HepG2 (cell line): ENCODE measurements around the gene PPP1R1B. TPM values are rescaled to one million over a fixed set of nuclear protein-coding genes. Genes with fewer than 3 reads are reported as not detected.

Experiments
- FOXM1 ChIP-seq: sonication (generic); formaldehyde crosslinking; IDR thresholded peaks from 2 replicates; pipeline ENCODE4 v1.5.0; 2020; ENCODE audit warnings: missing genetic modification reagents
- HHEX ChIP-seq: IDR thresholded peaks from 2 replicates; pipeline ENCODE4 v1.6.1; 2016; ENCODE audit warnings: control low read depth
- ISX ChIP-seq: sonication (generic); formaldehyde crosslinking; conservative IDR thresholded peaks from 2 replicates; pipeline ENCODE4 v1.5.0; 2020; ENCODE audit warnings: missing genetic modification reagents
- KDM6A ChIP-seq: IDR thresholded peaks from 2 replicates; pipeline ENCODE4 v1.6.1; 2016; ENCODE audit warnings: low read depth
- NPAS2 ChIP-seq: sonication (generic); formaldehyde crosslinking; IDR thresholded peaks from 2 replicates; pipeline ENCODE4 v1.8.0; 2022; ENCODE audit warnings: mild to moderate bottlenecking, missing genetic modification reagents, borderline replicate concordance
- SAP130 ChIP-seq: IDR thresholded peaks from 2 replicates; pipeline ENCODE4 v1.6.1; 2016; ENCODE audit warnings: low read depth
- TRIM24 ChIP-seq: sonication (generic); formaldehyde crosslinking; IDR thresholded peaks from 2 replicates; pipeline ENCODE4 v1.8.0; 2022; ENCODE audit warnings: mild to moderate bottlenecking, missing genetic modification reagents
- ZNF274 ChIP-seq: sonication (generic); formaldehyde crosslinking; IDR thresholded peaks from 2 replicates; pipeline ENCODE4 v1.5.1; 2020; ENCODE audit warnings: mild to moderate bottlenecking, missing genetic modification reagents
- ZNF367 ChIP-seq: sonication (generic); formaldehyde crosslinking; IDR thresholded peaks from 2 replicates; pipeline ENCODE4 v1.4.0; 2020; ENCODE audit warnings: missing genetic modification reagents, borderline replicate concordance
- ZNF891 ChIP-seq: sonication (generic); formaldehyde crosslinking; IDR thresholded peaks from 2 replicates; pipeline ENCODE4 v1.5.0; 2020; ENCODE audit warnings: mild to moderate bottlenecking, missing genetic modification reagents
- polyA plus RNA-seq, 8 experiments: library from polyadenylated mRNA; depleted of rRNA in 3 of 8; stranded (reverse) in 7 of 8; unstranded in 1 of 8; fragments of >200 nt; fragmentation: Illumina TruSeq in 4 of 8; extraction: Trizol in 4 of 8; gene quantifications; 2 replicates each; pipeline versions ENCODE4 v1.2.1 to v1.2.3, GENCODE V29; 2011 to 2016; ENCODE audit warnings: low read depth in 4 of 8, missing spikeins in 1 of 8, mixed read lengths in 1 of 8; ENCODE audit not compliant: insufficient read depth in 1 of 8
- total RNA-seq, 5 experiments: library from RNA; depleted of rRNA; stranded (reverse); fragments of >200 nt; fragmentation: Illumina TruSeq; extraction: Trizol; gene quantifications; 2 replicates each; pipeline ENCODE4 v1.2.3, GENCODE V29; 2016; ENCODE audit warnings: low read depth in 1 of 5
- TF ChIP-seq, protein P1 (sequence below): sonication (generic); formaldehyde crosslinking; IDR thresholded peaks from 2 replicates; pipeline ENCODE4 v1.4.0; 2020; ENCODE audit warnings: missing genetic modification reagents
- TF ChIP-seq, protein P2 (sequence below): sonication (generic); formaldehyde crosslinking; IDR thresholded peaks from 2 replicates; pipeline ENCODE4 v1.9.0; 2021; ENCODE audit warnings: missing genetic modification reagents, borderline replicate concordance
- TF ChIP-seq, protein P3 (sequence below): sonication (generic); formaldehyde crosslinking; IDR thresholded peaks from 2 replicates; pipeline ENCODE4; 2020; ENCODE audit warnings: missing genetic modification reagents, mild to moderate bottlenecking, borderline replicate concordance
- TF ChIP-seq, protein P4 (sequence below): sonication (generic); formaldehyde crosslinking; IDR thresholded peaks from 2 replicates; pipeline ENCODE4 v1.5.1; 2020; ENCODE audit warnings: missing genetic modification reagents, mild to moderate bottlenecking, borderline replicate concordance
- TF ChIP-seq, protein P5 (sequence below): IDR thresholded peaks from 2 replicates; pipeline ENCODE4 v1.6.1; 2018; ENCODE audit warnings: missing genetic modification reagents, mild to moderate bottlenecking, missing compliant biosample characterization

PPP1R1B gene
- total and polyA plus RNA-seq, 2 of the 13 experiments (the other 11 are each of a cell fraction or from before 2014, with no cell fraction given) = 0.08 TPM; not detected in 1

DNA sequence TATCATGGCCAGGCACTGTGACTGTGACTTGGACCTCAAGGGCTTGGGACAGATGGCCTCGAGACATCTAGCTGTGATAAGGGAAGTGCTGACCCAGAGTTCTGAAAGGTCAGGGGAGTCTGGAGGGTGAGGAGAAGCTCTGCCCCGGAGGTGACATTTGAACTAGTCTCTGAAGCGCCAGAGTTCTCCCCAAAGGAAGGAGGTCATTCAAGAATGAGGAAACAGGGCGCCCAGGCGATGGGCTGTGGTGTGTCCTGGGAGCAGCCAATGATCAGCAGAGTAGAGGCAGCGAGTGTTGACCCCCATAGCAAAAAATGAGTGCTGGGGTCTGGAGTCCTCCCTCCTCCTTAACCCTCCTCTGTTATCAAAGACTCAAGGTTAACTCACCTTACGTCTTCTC lies 15.1 kb downstream of the PPP1R1B start (continued):
- TF ChIP-seq, protein P1, sequence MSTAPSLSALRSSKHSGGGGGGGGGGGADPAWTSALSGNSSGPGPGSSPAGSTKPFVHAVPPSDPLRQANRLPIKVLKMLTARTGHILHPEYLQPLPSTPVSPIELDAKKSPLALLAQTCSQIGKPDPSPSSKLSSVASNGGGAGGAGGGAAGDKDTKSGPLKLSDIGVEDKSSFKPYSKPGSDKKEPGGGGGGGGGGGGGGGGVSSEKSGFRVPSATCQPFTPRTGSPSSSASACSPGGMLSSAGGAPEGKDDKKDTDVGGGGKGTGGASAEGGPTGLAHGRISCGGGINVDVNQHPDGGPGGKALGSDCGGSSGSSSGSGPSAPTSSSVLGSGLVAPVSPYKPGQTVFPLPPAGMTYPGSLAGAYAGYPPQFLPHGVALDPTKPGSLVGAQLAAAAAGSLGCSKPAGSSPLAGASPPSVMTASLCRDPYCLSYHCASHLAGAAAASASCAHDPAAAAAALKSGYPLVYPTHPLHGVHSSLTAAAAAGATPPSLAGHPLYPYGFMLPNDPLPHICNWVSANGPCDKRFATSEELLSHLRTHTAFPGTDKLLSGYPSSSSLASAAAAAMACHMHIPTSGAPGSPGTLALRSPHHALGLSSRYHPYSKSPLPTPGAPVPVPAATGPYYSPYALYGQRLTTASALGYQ = no peak
- TF ChIP-seq, protein P2, sequence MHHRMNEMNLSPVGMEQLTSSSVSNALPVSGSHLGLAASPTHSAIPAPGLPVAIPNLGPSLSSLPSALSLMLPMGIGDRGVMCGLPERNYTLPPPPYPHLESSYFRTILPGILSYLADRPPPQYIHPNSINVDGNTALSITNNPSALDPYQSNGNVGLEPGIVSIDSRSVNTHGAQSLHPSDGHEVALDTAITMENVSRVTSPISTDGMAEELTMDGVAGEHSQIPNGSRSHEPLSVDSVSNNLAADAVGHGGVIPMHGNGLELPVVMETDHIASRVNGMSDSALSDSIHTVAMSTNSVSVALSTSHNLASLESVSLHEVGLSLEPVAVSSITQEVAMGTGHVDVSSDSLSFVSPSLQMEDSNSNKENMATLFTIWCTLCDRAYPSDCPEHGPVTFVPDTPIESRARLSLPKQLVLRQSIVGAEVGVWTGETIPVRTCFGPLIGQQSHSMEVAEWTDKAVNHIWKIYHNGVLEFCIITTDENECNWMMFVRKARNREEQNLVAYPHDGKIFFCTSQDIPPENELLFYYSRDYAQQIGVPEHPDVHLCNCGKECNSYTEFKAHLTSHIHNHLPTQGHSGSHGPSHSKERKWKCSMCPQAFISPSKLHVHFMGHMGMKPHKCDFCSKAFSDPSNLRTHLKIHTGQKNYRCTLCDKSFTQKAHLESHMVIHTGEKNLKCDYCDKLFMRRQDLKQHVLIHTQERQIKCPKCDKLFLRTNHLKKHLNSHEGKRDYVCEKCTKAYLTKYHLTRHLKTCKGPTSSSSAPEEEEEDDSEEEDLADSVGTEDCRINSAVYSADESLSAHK (CRISPR knock-in tag) = no peak
- TF ChIP-seq HHEX (CRISPR knock-in tag) (no peak), SAP130 (CRISPR knock-in tag) (no peak), TRIM24 (CRISPR knock-in tag) (no peak), ZNF274 (CRISPR knock-in tag) (no peak), FOXM1 (no peak), ZNF367 (CRISPR knock-in tag) (no peak), ZNF891 (CRISPR knock-in tag) (no peak), ISX (no peak), KDM6A (no peak), NPAS2 (CRISPR knock-in tag) (no peak)
- TF ChIP-seq, protein P3, sequence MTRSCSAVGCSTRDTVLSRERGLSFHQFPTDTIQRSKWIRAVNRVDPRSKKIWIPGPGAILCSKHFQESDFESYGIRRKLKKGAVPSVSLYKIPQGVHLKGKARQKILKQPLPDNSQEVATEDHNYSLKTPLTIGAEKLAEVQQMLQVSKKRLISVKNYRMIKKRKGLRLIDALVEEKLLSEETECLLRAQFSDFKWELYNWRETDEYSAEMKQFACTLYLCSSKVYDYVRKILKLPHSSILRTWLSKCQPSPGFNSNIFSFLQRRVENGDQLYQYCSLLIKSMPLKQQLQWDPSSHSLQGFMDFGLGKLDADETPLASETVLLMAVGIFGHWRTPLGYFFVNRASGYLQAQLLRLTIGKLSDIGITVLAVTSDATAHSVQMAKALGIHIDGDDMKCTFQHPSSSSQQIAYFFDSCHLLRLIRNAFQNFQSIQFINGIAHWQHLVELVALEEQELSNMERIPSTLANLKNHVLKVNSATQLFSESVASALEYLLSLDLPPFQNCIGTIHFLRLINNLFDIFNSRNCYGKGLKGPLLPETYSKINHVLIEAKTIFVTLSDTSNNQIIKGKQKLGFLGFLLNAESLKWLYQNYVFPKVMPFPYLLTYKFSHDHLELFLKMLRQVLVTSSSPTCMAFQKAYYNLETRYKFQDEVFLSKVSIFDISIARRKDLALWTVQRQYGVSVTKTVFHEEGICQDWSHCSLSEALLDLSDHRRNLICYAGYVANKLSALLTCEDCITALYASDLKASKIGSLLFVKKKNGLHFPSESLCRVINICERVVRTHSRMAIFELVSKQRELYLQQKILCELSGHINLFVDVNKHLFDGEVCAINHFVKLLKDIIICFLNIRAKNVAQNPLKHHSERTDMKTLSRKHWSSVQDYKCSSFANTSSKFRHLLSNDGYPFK = no peak
- TF ChIP-seq, protein P4, sequence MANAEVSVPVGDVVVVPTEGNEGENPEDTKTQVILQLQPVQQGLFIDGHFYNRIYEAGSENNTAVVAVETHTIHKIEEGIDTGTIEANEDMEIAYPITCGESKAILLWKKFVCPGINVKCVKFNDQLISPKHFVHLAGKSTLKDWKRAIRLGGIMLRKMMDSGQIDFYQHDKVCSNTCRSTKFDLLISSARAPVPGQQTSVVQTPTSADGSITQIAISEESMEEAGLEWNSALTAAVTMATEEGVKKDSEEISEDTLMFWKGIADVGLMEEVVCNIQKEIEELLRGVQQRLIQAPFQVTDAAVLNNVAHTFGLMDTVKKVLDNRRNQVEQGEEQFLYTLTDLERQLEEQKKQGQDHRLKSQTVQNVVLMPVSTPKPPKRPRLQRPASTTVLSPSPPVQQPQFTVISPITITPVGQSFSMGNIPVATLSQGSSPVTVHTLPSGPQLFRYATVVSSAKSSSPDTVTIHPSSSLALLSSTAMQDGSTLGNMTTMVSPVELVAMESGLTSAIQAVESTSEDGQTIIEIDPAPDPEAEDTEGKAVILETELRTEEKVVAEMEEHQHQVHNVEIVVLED (CRISPR knock-in tag) = no peak
- TF ChIP-seq, protein P5, sequence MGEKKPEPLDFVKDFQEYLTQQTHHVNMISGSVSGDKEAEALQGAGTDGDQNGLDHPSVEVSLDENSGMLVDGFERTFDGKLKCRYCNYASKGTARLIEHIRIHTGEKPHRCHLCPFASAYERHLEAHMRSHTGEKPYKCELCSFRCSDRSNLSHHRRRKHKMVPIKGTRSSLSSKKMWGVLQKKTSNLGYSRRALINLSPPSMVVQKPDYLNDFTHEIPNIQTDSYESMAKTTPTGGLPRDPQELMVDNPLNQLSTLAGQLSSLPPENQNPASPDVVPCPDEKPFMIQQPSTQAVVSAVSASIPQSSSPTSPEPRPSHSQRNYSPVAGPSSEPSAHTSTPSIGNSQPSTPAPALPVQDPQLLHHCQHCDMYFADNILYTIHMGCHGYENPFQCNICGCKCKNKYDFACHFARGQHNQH (CRISPR knock-in tag) = no peak
